ENCODE measurements around the gene NBAS.

DNA sequence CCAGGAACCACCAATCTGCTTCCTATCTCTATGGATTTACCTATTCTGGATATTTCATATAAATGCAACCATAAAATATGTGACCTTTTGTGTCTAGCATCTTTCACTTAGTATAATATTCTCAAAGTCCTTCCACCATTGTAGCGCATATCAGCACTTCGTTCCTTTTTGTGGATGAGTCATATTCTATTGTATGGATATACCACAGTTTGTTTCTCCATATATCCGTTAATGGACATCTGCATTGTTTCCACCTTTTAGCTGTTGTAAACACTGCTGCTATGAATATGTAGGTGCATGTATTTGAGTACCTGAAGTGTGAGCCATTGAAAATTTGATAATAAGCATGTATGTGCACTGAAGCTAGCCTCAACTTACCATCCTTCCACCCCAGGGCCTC lies 80.1 kb downstream of the NBAS start:
- TF ChIP-seq, protein P1, sequence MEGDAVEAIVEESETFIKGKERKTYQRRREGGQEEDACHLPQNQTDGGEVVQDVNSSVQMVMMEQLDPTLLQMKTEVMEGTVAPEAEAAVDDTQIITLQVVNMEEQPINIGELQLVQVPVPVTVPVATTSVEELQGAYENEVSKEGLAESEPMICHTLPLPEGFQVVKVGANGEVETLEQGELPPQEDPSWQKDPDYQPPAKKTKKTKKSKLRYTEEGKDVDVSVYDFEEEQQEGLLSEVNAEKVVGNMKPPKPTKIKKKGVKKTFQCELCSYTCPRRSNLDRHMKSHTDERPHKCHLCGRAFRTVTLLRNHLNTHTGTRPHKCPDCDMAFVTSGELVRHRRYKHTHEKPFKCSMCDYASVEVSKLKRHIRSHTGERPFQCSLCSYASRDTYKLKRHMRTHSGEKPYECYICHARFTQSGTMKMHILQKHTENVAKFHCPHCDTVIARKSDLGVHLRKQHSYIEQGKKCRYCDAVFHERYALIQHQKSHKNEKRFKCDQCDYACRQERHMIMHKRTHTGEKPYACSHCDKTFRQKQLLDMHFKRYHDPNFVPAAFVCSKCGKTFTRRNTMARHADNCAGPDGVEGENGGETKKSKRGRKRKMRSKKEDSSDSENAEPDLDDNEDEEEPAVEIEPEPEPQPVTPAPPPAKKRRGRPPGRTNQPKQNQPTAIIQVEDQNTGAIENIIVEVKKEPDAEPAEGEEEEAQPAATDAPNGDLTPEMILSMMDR (conservative IDR thresholded peaks at IDR 0.05): no peak
- no peak for TF ChIP-seq EZH2 (IDR thresholded peaks at IDR 0.05; ENCODE audit: low read depth)
